Measurements from ENCODE around the gene ERG28. TPM values are rescaled to one million over a fixed set of nuclear protein-coding genes. Genes with fewer than 3 reads are reported as not detected.

Gene ERG28
- total RNA-seq, 1 donor from 2014 or later, result 29.3 TPM

DNA sequence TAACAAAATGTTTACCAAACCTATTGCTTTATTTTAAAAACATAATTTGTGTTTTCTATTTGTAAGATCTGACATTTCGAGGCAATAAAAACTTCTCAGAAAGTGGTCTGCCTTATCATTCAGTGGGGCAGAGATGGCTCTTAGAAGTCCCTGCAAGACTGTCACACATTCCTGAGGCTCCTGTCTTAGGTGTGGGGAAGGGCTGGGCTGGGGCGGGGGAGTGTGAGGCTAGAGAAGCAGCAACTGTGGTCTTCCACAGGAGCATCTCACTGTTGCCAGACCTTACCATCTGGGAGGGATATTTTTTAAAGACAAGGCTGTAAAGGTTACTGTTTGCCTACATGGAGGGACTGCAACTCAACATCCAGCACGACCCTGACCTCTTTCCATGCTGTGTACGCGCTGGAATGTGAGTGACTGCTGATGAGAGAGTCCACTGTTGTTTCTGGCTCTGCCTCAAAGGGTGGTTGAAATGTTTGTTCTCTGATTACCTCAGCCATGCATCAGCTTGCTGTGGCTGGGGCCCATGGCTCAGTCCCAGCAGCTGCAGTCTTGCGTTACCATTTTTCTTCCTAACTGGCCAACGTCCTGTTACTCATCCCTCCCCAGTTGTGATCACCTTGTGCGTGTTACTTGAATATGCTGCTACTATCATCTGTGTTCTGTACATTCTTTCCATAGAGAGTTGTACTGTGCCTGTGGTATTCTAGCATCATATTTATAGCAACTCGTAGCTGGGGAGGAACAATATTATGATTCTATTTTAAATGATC lies 12.4 kb downstream of the ERG28 start:
- H3K4me1 ChIP-seq, result no peaks in the 10 kb centered on the region
- TF ChIP-seq EZH2phosphoT487 (IDR thresholded peaks at IDR 0.05), result no peak
- no peak for TF ChIP-seq EZH2 (IDR thresholded peaks at IDR 0.05)
- TF ChIP-seq, protein P1, sequence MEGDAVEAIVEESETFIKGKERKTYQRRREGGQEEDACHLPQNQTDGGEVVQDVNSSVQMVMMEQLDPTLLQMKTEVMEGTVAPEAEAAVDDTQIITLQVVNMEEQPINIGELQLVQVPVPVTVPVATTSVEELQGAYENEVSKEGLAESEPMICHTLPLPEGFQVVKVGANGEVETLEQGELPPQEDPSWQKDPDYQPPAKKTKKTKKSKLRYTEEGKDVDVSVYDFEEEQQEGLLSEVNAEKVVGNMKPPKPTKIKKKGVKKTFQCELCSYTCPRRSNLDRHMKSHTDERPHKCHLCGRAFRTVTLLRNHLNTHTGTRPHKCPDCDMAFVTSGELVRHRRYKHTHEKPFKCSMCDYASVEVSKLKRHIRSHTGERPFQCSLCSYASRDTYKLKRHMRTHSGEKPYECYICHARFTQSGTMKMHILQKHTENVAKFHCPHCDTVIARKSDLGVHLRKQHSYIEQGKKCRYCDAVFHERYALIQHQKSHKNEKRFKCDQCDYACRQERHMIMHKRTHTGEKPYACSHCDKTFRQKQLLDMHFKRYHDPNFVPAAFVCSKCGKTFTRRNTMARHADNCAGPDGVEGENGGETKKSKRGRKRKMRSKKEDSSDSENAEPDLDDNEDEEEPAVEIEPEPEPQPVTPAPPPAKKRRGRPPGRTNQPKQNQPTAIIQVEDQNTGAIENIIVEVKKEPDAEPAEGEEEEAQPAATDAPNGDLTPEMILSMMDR (IDR thresholded peaks at IDR 0.05), result no peak
- peak overlapping the region; percentile 93 for H3K27ac Mint-ChIP-seq
- H3K9ac ChIP-seq, result no peak overlapping the region
- no peaks in the 10 kb centered on the region for H3K9me3 ChIP-seq (ENCODE audit: low read depth)
- peaks cover 2% of the 10 kb centered on the region for H3K27me3 Mint-ChIP-seq (ENCODE audit: insufficient read depth, low read depth)
- H3K9me3 Mint-ChIP-seq, result no peaks in the 10 kb centered on the region
- no peaks in the 10 kb centered on the region for H3K27me3 ChIP-seq
- H4K20me1 ChIP-seq (ENCODE audit: low read depth), result no peaks in the 10 kb centered on the region
- H3K36me3 ChIP-seq, result no peaks in the 10 kb centered on the region
- H3F3A ChIP-seq (ENCODE audit: low read depth), result no peaks in the 10 kb centered on the region
- H3K4me1 Mint-ChIP-seq, result peaks cover 18% of the 10 kb centered on the region
- H3K36me3 Mint-ChIP-seq, result peaks cover 36% of the 10 kb centered on the region
- H3K4me3 Mint-ChIP-seq, result no peak overlapping the region
- H3K4me2 ChIP-seq, result no peak overlapping the region
- no peak overlapping the region for H3K27ac ChIP-seq
- H3K4me3 ChIP-seq, result no peak overlapping the region
- DNase-seq (ENCODE audit: low spot score), result no peak
- H3K79me2 ChIP-seq (ENCODE audit: low read depth), result no peaks in the 10 kb centered on the region
- H2AFZ ChIP-seq (replicated peaks), result no peak overlapping the region

DNA sequence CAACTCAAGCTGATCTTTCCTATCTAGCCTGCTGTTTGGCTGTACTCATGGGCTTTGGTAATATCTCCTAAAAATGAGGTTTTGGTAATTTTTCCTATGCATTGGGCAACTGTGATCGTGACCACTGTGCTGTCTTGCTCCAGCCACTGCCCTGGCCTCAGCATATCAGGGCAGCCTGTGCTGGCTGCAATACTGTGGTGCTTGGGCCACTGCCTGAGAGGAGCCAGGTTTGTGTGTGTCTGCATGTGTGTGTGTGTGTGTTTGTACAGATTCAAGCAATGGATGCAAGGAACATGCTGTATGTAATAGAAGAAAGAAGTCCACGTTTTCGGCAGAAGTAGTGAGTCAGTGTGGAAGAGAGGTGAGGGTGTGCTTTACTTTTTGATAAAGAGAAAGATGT lies 13.0 kb downstream of the ERG28 start:
- H3K4me3 Mint-ChIP-seq, result no peak overlapping the region
- H3K9me3 ChIP-seq (ENCODE audit: low read depth), result no peaks in the 10 kb centered on the region
- peaks cover 18% of the 10 kb centered on the region for H3K4me1 Mint-ChIP-seq
- H3K27ac Mint-ChIP-seq, result no peak overlapping the region
- H3K27ac ChIP-seq, result no peak overlapping the region
- no peak overlapping the region for H3K4me3 ChIP-seq
- H3K9me3 Mint-ChIP-seq, result no peaks in the 10 kb centered on the region
- no peak for DNase-seq (ENCODE audit: low spot score)
- no peak overlapping the region for H2AFZ ChIP-seq (replicated peaks)
- peaks cover 2% of the 10 kb centered on the region for H3K27me3 Mint-ChIP-seq (ENCODE audit: insufficient read depth, low read depth)
- TF ChIP-seq EZH2phosphoT487 (IDR thresholded peaks at IDR 0.05) (no peak), EZH2 (IDR thresholded peaks at IDR 0.05) (no peak)
- TF ChIP-seq, protein P1 (IDR thresholded peaks at IDR 0.05), result no peak
- no peak overlapping the region for H3K9ac ChIP-seq
- no peaks in the 10 kb centered on the region for H3K4me1 ChIP-seq
- H3K36me3 ChIP-seq, result no peaks in the 10 kb centered on the region
- H4K20me1 ChIP-seq (ENCODE audit: low read depth), result no peaks in the 10 kb centered on the region
- no peaks in the 10 kb centered on the region for H3F3A ChIP-seq (ENCODE audit: low read depth)
- H3K36me3 Mint-ChIP-seq, result peaks cover 34% of the 10 kb centered on the region
- H3K79me2 ChIP-seq (ENCODE audit: low read depth), result no peaks in the 10 kb centered on the region
- H3K27me3 ChIP-seq, result no peaks in the 10 kb centered on the region
- no peak overlapping the region for H3K4me2 ChIP-seq

DNA sequence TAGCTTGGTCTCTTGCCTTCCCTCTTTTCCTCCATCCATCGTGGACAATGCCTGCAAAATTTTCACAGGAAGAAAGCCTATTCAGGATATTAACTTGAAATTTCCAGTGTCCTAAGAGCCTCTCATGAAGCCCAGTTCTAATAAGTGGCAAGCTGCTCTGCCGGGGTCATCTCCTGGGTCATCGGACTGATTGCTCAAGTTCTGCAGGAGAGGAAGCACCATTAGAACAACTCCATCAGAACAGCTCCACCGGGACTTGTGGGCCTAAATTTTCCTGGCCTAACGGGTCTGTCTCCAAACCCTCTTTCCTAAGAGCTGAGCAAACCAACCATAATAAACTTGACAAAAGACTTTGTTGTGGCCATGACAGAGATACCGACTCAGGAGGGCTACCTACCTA lies 13.9 kb downstream of the ERG28 start:
- no peak overlapping the region for H3K4me2 ChIP-seq
- H3K9ac ChIP-seq, result no peak overlapping the region

More for the DNA sequence above, 13.9 kb downstream of the ERG28 start:
- Mint-ChIP-seq H3K36me3 (peaks cover 30% of the 10 kb centered on the region), H3K4me1 (peaks cover 18% of the 10 kb centered on the region), H3K4me3 (no peak overlapping the region), H3K27me3 (ENCODE audit: insufficient read depth, low read depth) (peaks cover 2% of the 10 kb centered on the region), H3K9me3 (no peaks in the 10 kb centered on the region), H3K27ac (no peak overlapping the region)
- DNase-seq (ENCODE audit: low spot score), result no peak
- H4K20me1 ChIP-seq (ENCODE audit: low read depth), result no peaks in the 10 kb centered on the region
- H3F3A ChIP-seq (ENCODE audit: low read depth), result no peaks in the 10 kb centered on the region
- H2AFZ ChIP-seq (replicated peaks), result no peak overlapping the region
- H3K9me3 ChIP-seq (ENCODE audit: low read depth), result no peaks in the 10 kb centered on the region
- H3K4me1 ChIP-seq, result no peaks in the 10 kb centered on the region
- no peaks in the 10 kb centered on the region for H3K79me2 ChIP-seq (ENCODE audit: low read depth)
- no peak overlapping the region for H3K27ac ChIP-seq
- no peak overlapping the region for H3K4me3 ChIP-seq
- TF ChIP-seq, protein P1 (IDR thresholded peaks at IDR 0.05), result no peak
- TF ChIP-seq EZH2 (IDR thresholded peaks at IDR 0.05), result no peak
- TF ChIP-seq EZH2phosphoT487 (IDR thresholded peaks at IDR 0.05), result no peak
- no peaks in the 10 kb centered on the region for H3K36me3 ChIP-seq
- no peaks in the 10 kb centered on the region for H3K27me3 ChIP-seq

Measured in neural progenitor cell (in vitro differentiated cells).